Hepatocyte (in vitro differentiated cells): ENCODE data around the gene MTF1. TPM values are rescaled to one million over a fixed set of nuclear protein-coding genes. Genes with fewer than 3 reads are reported as not detected.

ENCODE experiments used
- DNase-seq: peaks from one replicate; pipeline ENCODE4 v3.0.0-alpha.2; 2016; ENCODE audit warnings: low spot score
- H2AFZ ChIP-seq: fragments of 200-600 bp; sonication (generic); 2 replicates; pipeline ENCODE4 v1.6.0; 2016; ENCODE audit warnings: antibody characterized with exemption, mild to moderate bottlenecking
- H3K27ac ChIP-seq: fragments of 200-600 bp; sonication (generic); 2 replicates; pipeline ENCODE4 v1.5.1; 2016; ENCODE audit warnings: mild to moderate bottlenecking
- H3K27me3 ChIP-seq: fragments of 200-600 bp; sonication (generic); 2 replicates; pipeline ENCODE4 v1.6.1; 2016
- H3K36me3 ChIP-seq: fragments of 200-600 bp; sonication (generic); replicated peaks from 2 replicates; pipeline ENCODE4 v1.5.1; 2016; ENCODE audit warnings: low read depth; ENCODE audit not compliant: insufficient read depth
- H3K4me1 ChIP-seq: fragments of 200-600 bp; sonication (generic); 2 replicates; pipeline ENCODE4 v1.5.1; 2016; ENCODE audit warnings: mild to moderate bottlenecking, moderate library complexity; ENCODE audit not compliant: insufficient read depth
- H3K4me2 ChIP-seq: fragments of 200-600 bp; sonication (generic); 2 replicates; pipeline ENCODE4 v1.6.0; 2016
- H3K4me3 ChIP-seq: fragments of 200-600 bp; sonication (generic); 2 replicates; pipeline ENCODE4 v1.5.1; 2016; ENCODE audit warnings: mild to moderate bottlenecking
- H3K79me2 ChIP-seq: fragments of 200-600 bp; sonication (generic); 2 replicates; pipeline ENCODE4 v1.6.0; 2017; ENCODE audit warnings: mild to moderate bottlenecking
- H3K9me2 ChIP-seq: fragments of 200-600 bp; sonication (generic); replicated peaks from 2 replicates; pipeline ENCODE4 v1.6.0; 2017; ENCODE audit warnings: mild to moderate bottlenecking; ENCODE audit not compliant: insufficient read depth
- H3K9me3 ChIP-seq: fragments of 200-600 bp; sonication (generic); 2 replicates; pipeline ENCODE4 v1.5.1; 2016; ENCODE audit warnings: low read depth, mild to moderate bottlenecking
- H4K20me1 ChIP-seq: fragments of 200-600 bp; sonication (generic); 2 replicates; pipeline ENCODE4 v1.6.0; 2016; ENCODE audit warnings: mild to moderate bottlenecking; ENCODE audit not compliant: insufficient read depth, poor library complexity, severe bottlenecking
- CTCF ChIP-seq: fragments of 200-600 bp; sonication (generic); IDR thresholded peaks from 2 replicates; pipeline ENCODE4 v1.5.1; 2016; ENCODE audit warnings: antibody characterized with exemption, mild to moderate bottlenecking; ENCODE audit not compliant: poor library complexity
- EZH2 ChIP-seq: fragments of 200-600 bp; sonication (generic); IDR thresholded peaks from 2 replicates; pipeline ENCODE4 v1.6.1; 2016; ENCODE audit warnings: antibody characterized with exemption, mild to moderate bottlenecking, borderline replicate concordance
- EZH2phosphoT487 ChIP-seq: fragments of 200-600 bp; sonication (generic); IDR thresholded peaks from one replicate; pipeline ENCODE4 v1.6.1; 2018; ENCODE audit warnings: antibody characterized with exemption, mild to moderate bottlenecking, low read depth, moderate library complexity; ENCODE audit not compliant: unreplicated experiment, severe bottlenecking
- WGBS: methylation state at CpG from one replicate; pipeline ENCODE4 v1.1.6; 2016; ENCODE audit warnings: low lambda C conversion rate; ENCODE audit errors: missing lambda C conversion rate; 5-methylcytosine and 5-hydroxymethylcytosine counted together
- polyA plus RNA-seq: library from polyadenylated mRNA; unstranded; fragments of >200 nt; fragmentation: Nextera tagmentation; extraction: Ambion mirVana; gene quantifications from 2 replicates; pipeline ENCODE4 v1.2.1, GENCODE V29; 2016
- total RNA-seq: library from RNA; depleted of rRNA; stranded (reverse); fragments of >200 nt; gene quantifications from 2 replicates; pipeline ENCODE4 v1.2.3, GENCODE V29; 2014

Gene MTF1
- total and polyA plus RNA-seq, 2 experiments from 2014 or later = 5.0 to 5.1 TPM

- Histone ChIP-seq H3K36me3 (peaks cover 4% of the 10 kb centered on the region), H3K27ac (no peak overlapping the region)
These were observed 24.8 kb upstream of the MTF1 start for GRCh38 chr1:37884145-37884544.

GRCh38 chr1:37883671-37884070 lies 24.3 kb upstream of the MTF1 start:
- H3K79me2 ChIP-seq = no peaks in the 10 kb centered on the region
- 67% methylated on average over 5 of the region's 5 CpGs for WGBS
- no peak overlapping the region for H2AFZ ChIP-seq
- peaks cover under 1% of the 10 kb centered on the region for H3K4me1 ChIP-seq
- no peak overlapping the region for H3K27ac ChIP-seq
- H3K27me3 ChIP-seq = no peaks in the 10 kb centered on the region
- no peaks in the 10 kb centered on the region for H3K9me3 ChIP-seq
- peaks cover 4% of the 10 kb centered on the region for H3K36me3 ChIP-seq
- no peak overlapping the region for H3K4me2 ChIP-seq
- TF ChIP-seq EZH2 = no peak
- no peak for TF ChIP-seq CTCF
- TF ChIP-seq EZH2phosphoT487 = no peak
- H3K9me2 ChIP-seq = no peaks in the 10 kb centered on the region
- no peaks in the 10 kb centered on the region for H4K20me1 ChIP-seq
- DNase-seq = no peak
- H3K4me3 ChIP-seq = no peak overlapping the region

More at GRCh38 chr1:37884145-37884544, 24.8 kb upstream of the MTF1 start:
- TF ChIP-seq EZH2phosphoT487 (no peak), CTCF (no peak), EZH2 (no peak)
- Histone ChIP-seq H3K79me2 (no peaks in the 10 kb centered on the region), H4K20me1 (no peaks in the 10 kb centered on the region), H3K9me2 (no peaks in the 10 kb centered on the region), H3K4me1 (no peaks in the 10 kb centered on the region), H3K4me3 (no peak overlapping the region), H3K9me3 (no peaks in the 10 kb centered on the region), H3K4me2 (no peak overlapping the region), H3K27me3 (no peaks in the 10 kb centered on the region), H2AFZ (no peak overlapping the region)
- DNase-seq = no peak
- 83% methylated on average over 3 of the region's 3 CpGs for WGBS

GRCh38 chr1:37879865-37880264 lies 20.5 kb upstream of the MTF1 start:
- no peaks in the 10 kb centered on the region for H3K27me3 ChIP-seq
- no peaks in the 10 kb centered on the region for H3K36me3 ChIP-seq
- peak; percentile 51 for DNase-seq
- no peak overlapping the region for H2AFZ ChIP-seq
- no peaks in the 10 kb centered on the region for H3K9me3 ChIP-seq
- H4K20me1 ChIP-seq = no peaks in the 10 kb centered on the region
- H3K9me2 ChIP-seq = no peaks in the 10 kb centered on the region
- peak overlapping the region; percentile 76 for H3K27ac ChIP-seq
- no peak overlapping the region for H3K4me2 ChIP-seq
- WGBS = 72% methylated on average over 4 of the region's 4 CpGs
- TF ChIP-seq CTCF = no peak
- no peak overlapping the region for H3K4me3 ChIP-seq
- no peaks in the 10 kb centered on the region for H3K79me2 ChIP-seq
- H3K4me1 ChIP-seq = peaks cover 5% of the 10 kb centered on the region

GRCh38 chr1:37878071-37878470 lies 18.7 kb upstream of the MTF1 start:
- no peak overlapping the region for H3K4me3 ChIP-seq
- WGBS = 81% methylated on average over 6 of the region's 6 CpGs
- H3K9me3 ChIP-seq = no peaks in the 10 kb centered on the region
- DNase-seq = peak; percentile 61
- H3K79me2 ChIP-seq = no peaks in the 10 kb centered on the region
- no peaks in the 10 kb centered on the region for H3K9me2 ChIP-seq
- H2AFZ ChIP-seq = no peak overlapping the region
- no peaks in the 10 kb centered on the region for H3K36me3 ChIP-seq
- no peaks in the 10 kb centered on the region for H3K27me3 ChIP-seq
- no peaks in the 10 kb centered on the region for H4K20me1 ChIP-seq
- H3K4me2 ChIP-seq = no peak overlapping the region
- peak overlapping the region; percentile 57 for H3K27ac ChIP-seq
- TF ChIP-seq CTCF = no peak
- H3K4me1 ChIP-seq = peaks cover 5% of the 10 kb centered on the region
